Vagina (tissue), 2 donors: Measurements from ENCODE around the gene ST6GAL1.

Experiments used
- POLR2A ChIP-seq, 2 donors: fragments of 450-650 bp; IDR thresholded peaks; one replicate each; pipeline ENCODE4 v1.6.1; 2017; ENCODE audit warnings: antibody characterized with exemption in 2 of 2, mild to moderate bottlenecking in 2 of 2, moderate library complexity in 2 of 2
- POLR2AphosphoS5 ChIP-seq, 2 donors: sonication (generic); formaldehyde crosslinking; IDR thresholded peaks; one replicate each; pipeline ENCODE4 v1.9.0; 2017; ENCODE audit warnings: antibody characterized with exemption in 2 of 2, mild to moderate bottlenecking in 2 of 2, low read depth in 1 of 2; ENCODE audit not compliant: insufficient read depth in 1 of 2

DNA sequence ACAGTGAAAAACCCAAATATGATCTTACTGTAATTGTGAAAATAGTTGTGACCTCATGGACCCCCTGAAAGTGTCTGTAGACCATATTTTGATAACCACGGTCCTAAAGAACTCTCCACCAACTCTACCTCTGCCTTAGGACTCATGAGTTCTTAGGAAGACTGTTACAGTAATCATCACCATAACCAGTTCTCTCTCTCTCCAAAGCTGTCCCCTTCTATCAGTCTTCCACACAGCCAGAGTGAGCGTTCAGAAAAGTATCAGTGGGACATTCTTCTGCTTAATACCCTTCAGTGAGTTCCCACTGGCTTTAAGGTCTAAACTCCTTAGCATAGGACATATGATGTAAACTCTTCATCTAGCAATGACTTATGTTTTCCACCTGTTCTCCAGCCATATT, 27.6 kb upstream of the ST6GAL1 start:
- TF ChIP-seq POLR2AphosphoS5 (IDR thresholded peaks at IDR 0.05; ENCODE audit: insufficient read depth in 1 of 2, low read depth in 1 of 2) (no peak), POLR2A (IDR thresholded peaks at IDR 0.05) (no peak)
